GM21423 (cell line): Measurements from ENCODE around the gene TREH.

ENCODE experiments used
- ATAC-seq: cut with Tn5 transposase; IDR thresholded peaks from one replicate; pipeline ENCODE4 v1.9.1; 2021; ENCODE audit warnings: mild to moderate bottlenecking, moderate library complexity; ENCODE audit not compliant: unreplicated experiment

The TREH gene

GRCh38 chr11:118631142-118631909, 48.1 kb downstream of the TREH start:
- no peak for ATAC-seq

GRCh38 chr11:118629761-118630661, 49.4 kb downstream of the TREH start:
- no peak for ATAC-seq

GRCh38 chr11:118628861-118629549, 50.4 kb downstream of the TREH start:
- ATAC-seq: no peak

GRCh38 chr11:118628432-118628831, 51.0 kb downstream of the TREH start:
- ATAC-seq: no peak

DNA sequence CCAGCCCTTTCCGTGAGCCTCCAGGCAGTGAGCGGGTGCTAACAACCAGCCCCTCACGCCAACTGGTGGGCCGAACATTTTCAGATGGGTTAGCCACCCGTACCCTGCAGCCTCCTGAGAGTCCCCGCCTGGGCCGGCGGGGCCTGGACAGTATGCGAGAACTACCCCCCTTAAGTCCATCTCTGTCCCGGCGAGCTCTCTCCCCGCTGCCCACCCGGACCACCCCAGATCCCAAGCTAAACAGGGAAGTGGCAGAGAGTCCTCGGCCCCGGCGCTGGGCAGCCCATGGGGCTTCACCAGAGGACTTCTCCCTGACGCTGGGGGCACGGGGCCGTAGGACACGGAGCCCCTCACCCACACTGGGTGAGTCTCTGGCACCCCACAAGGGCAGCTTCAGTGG, 51.4 kb downstream of the TREH start:
- ATAC-seq: no peak

- ATAC-seq: no peak
Measured at GRCh38 chr11:118627566-118627965, 51.9 kb downstream of the TREH start.

DNA sequence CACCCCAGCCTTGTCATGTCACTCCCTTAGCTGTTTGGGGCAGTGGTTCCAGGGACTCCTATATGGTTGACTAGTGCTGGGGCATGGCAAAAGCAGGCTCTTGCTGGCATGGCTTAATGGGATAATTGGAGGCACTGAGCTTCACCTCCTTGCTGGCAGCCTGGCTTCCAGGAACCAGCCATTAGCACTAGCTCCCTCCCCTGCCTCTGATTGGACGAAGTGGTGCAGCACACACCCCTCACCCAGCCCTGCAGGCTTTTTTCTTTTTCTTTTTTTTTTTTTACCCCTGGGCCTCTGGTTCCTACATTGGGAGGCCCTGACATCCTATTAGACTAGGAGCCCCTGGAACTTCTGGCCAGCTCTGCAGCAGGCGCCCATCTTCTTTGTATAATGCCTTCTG, 53.5 kb downstream of the TREH start:
- no peak for ATAC-seq

GRCh38 chr11:118625036-118625690, 54.3 kb downstream of the TREH start:
- no peak for ATAC-seq

GRCh38 chr11:118623269-118623655, 56.2 kb downstream of the TREH start:
- no peak for ATAC-seq

- ATAC-seq: no peak
Measured at GRCh38 chr11:118622376-118623268, 56.8 kb downstream of the TREH start.

GRCh38 chr11:118621784-118622375, 57.6 kb downstream of the TREH start:
- ATAC-seq: no peak

GRCh38 chr11:118621071-118621783, 58.2 kb downstream of the TREH start:
- no peak for ATAC-seq

GRCh38 chr11:118620529-118621070, 58.9 kb downstream of the TREH start:
- ATAC-seq: no peak

GRCh38 chr11:118619444-118620197, 59.8 kb downstream of the TREH start:
- ATAC-seq: no peak

DNA sequence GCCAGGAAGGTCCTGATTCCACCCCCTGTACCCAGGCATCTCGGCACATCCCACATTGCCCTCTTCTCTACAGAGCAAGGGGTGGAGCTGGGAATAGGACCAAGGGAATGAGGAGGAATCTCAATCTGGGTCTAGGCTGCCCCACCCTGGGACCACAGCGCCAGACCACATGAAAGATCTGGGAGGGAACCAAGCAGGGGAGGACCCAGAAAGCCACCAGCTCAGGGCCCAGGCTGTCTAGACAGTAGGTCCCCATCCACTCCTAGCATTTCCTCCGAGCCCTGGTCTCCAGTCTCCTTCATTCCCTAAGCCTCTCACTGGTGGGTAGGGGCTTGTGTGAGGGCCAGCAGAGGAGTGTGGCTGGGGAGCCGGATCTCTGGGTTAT, 60.5 kb downstream of the TREH start:
- ATAC-seq: no peak

GRCh38 chr11:118618115-118618990, 61.1 kb downstream of the TREH start:
- ATAC-seq: no peak

DNA sequence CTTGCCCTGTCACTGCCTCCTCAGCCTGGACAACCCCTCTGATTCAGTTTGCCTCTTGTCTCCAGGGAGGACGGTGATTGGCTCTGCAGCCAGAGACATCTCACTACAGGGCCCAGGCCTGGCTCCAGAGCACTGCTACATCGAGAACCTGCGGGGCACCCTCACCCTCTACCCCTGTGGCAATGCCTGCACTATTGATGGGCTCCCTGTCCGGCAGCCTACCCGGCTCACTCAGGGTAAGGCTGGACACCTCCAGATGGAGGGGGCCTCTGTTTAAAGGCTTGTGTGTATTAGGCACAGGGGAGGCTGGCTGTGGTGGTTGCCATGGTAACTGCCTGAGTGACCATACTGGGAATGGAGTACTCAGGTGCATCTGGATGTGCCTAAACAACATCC, 63.5 kb downstream of the TREH start:
- no peak for ATAC-seq
